ENCODE data around the gene VGLL4.

Gene VGLL4

DNA sequence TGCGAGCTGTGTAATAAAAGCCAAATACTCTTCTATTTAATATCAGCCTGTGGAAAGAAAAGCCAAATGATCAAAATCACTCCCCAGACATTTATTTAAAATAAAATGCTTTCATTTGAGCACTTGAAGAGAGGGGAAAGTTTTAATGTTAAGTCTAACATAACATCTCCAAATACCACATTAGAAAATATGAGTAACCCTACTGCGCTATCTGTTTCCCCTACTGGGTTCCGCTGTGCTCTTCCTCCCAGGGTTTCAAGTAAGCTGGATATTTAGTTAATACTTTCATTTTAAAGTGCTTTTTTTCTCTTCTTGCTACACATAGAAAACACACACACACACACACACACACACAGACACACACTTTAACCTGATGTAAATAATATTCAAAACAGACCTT is 6.7 kb upstream of the VGLL4 start:
- no peaks in the 10 kb centered on the region for H3K27me3 Mint-ChIP-seq (ENCODE audit: low read depth)
- TF ChIP-seq, protein P1, sequence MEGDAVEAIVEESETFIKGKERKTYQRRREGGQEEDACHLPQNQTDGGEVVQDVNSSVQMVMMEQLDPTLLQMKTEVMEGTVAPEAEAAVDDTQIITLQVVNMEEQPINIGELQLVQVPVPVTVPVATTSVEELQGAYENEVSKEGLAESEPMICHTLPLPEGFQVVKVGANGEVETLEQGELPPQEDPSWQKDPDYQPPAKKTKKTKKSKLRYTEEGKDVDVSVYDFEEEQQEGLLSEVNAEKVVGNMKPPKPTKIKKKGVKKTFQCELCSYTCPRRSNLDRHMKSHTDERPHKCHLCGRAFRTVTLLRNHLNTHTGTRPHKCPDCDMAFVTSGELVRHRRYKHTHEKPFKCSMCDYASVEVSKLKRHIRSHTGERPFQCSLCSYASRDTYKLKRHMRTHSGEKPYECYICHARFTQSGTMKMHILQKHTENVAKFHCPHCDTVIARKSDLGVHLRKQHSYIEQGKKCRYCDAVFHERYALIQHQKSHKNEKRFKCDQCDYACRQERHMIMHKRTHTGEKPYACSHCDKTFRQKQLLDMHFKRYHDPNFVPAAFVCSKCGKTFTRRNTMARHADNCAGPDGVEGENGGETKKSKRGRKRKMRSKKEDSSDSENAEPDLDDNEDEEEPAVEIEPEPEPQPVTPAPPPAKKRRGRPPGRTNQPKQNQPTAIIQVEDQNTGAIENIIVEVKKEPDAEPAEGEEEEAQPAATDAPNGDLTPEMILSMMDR (IDR thresholded peaks at IDR 0.05; ENCODE audit: unreplicated experiment in 3 of 3) = no peak
- H3K9me3 Mint-ChIP-seq = no peaks in the 10 kb centered on the region
- H3K4me1 Mint-ChIP-seq = peaks cover 20% of the 10 kb centered on the region
- H3K4me3 Mint-ChIP-seq = no peak overlapping the region
- no peaks in the 10 kb centered on the region for H3K36me3 Mint-ChIP-seq (ENCODE audit: low read depth)
- peak overlapping the region in 2 of 3 experiments; percentile 8 to 14 for H3K27ac Mint-ChIP-seq

DNA sequence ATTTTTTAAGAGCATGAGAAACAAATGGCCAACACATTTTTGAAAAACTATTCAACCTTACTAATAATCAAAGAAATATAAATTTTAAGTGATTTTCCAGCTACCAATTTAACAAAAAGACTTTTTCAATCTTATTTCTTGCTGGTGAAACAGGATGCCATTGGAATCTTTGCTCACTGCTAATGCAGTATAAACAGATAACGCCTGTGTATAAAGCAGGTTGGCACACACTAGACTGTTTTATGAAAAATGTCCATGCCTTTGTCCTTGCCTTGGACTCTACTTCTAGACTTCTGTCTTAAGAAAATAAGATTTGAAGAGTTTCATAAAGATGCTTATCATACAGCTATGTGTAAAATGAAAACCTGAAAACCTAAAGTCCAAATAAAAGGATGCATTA is 5.0 kb upstream of the VGLL4 start:
- Mint-ChIP-seq H3K27ac (no peak overlapping the region), H3K9me3 (no peaks in the 10 kb centered on the region), H3K36me3 (ENCODE audit: low read depth) (no peaks in the 10 kb centered on the region), H3K4me3 (no peak overlapping the region), H3K27me3 (ENCODE audit: low read depth) (no peaks in the 10 kb centered on the region), H3K4me1 (peaks cover 27% of the 10 kb centered on the region)
- TF ChIP-seq, protein P1 (IDR thresholded peaks at IDR 0.05; ENCODE audit: unreplicated experiment in 3 of 3) = no peak

DNA sequence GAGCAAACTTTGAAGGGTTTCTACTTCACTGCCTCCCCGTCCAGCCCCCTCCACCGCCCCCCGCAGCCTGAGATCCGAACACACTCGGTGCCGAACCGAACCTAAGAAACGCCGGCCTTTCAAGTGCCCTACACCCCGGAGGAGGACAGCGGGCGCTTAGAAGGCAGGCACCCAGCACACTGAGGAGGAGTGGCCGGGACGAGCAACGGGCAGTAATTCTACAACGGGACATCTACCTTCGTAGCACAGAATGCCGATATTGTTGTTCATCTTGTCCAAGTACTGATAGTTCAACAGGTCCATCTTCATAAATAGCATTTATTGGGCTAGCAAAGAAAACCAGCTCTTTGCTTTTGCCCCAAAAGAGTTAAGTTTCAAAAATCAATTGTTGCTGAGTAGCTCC is 513 bp downstream of the VGLL4 start:
- peak overlapping the region; percentile 97 to 100 (median 98) for H3K27ac Mint-ChIP-seq
- TF ChIP-seq, protein P1 (IDR thresholded peaks at IDR 0.05; ENCODE audit: unreplicated experiment in 3 of 3) = no peak

DNA sequence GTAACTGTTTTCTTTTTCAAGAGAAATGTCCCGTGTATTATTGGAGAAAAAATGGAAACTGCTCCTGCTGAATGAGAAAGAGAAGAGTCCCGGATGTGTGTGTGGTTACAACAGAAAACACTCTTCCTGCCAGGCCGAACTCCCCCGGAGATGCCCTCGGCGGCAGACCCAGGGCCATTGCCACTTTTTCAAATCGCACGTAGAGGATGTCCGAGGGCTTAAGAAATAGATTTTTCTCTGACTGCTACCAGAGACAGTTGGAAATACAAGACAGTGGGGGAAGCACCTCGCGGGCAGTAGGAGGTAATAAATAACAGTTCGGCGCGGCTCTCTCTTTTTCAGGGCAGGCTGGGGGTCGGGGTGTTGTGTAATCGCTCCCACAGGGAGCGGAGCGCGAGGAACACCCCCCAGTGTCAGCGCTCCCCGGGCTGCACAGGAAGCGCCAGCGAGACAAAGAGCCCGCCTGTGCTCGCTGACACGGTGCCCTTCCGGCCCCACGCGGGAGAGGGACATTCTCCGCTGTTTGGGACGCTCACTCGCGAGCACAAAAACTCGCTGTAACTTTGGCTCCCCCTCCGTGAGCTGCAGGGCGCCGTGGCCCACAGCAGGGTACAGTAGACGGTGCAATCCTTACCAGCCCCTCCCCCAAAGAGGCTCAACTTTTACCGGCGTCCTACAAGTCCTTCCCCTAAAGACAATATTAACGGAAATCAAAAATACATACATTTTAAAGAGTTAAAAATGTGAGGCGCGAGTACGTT is 1.1 kb downstream of the VGLL4 start:
- H3K9me3 Mint-ChIP-seq = no peaks in the 10 kb centered on the region
- peaks cover 52% of the 10 kb centered on the region for H3K4me1 Mint-ChIP-seq
- H3K27ac Mint-ChIP-seq = peak overlapping the region; percentile 97 to 100 (median 98)
- H3K27me3 Mint-ChIP-seq (ENCODE audit: low read depth) = no peaks in the 10 kb centered on the region
- peak overlapping the region; percentile 97 to 100 (median 100) for H3K4me3 Mint-ChIP-seq
- no peaks in the 10 kb centered on the region for H3K36me3 Mint-ChIP-seq (ENCODE audit: low read depth)
- TF ChIP-seq, protein P1 (IDR thresholded peaks at IDR 0.05; ENCODE audit: unreplicated experiment in 3 of 3) = no peak

More for the DNA sequence above, 513 bp downstream of the VGLL4 start:
- H3K4me3 Mint-ChIP-seq = peak overlapping the region; percentile 97 to 100 (median 100)
- no peaks in the 10 kb centered on the region for H3K27me3 Mint-ChIP-seq (ENCODE audit: low read depth)
- H3K9me3 Mint-ChIP-seq = no peaks in the 10 kb centered on the region
- peaks cover 46% of the 10 kb centered on the region for H3K4me1 Mint-ChIP-seq
- H3K36me3 Mint-ChIP-seq (ENCODE audit: low read depth) = no peaks in the 10 kb centered on the region

DNA sequence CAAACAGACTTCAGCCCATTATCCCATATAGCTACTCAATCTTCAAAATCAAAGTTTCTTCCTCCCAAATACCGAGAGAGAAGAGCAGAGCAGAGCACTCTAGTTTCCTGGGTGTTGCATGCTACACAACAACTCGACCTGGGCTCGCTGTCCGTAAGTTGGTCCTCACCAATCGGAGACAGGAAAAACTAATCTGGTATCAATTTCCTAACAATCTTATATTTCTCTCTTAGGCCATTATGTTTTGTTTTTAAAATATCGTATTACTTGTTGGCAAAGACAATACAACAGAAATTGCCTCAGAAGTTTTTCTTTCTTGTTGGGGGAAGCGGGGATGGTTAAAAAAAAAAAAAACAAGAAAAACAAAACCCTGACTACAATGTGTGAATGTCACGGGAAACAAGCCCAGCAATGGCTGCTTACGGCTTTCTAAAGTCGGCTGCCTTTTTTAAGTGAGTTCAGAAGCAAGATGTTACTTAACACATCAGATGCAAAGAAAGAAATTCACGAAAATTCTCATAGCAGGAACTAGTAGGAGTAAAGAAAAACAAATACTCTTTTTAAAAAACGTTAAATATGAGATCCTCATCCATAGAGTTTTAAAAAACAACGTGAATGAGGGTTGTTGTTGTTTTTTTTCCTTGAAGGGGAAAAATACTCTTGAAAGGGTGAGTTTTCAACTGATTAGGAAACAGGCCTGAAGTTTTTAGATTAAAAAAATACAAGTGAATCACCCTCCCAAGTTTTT is 1.9 kb downstream of the VGLL4 start:
- no peaks in the 10 kb centered on the region for H3K9me3 Mint-ChIP-seq
- H3K36me3 Mint-ChIP-seq (ENCODE audit: low read depth) = no peaks in the 10 kb centered on the region
- H3K27ac Mint-ChIP-seq = peak overlapping the region; percentile 97 to 100 (median 98)
- TF ChIP-seq, protein P1 (IDR thresholded peaks at IDR 0.05; ENCODE audit: unreplicated experiment in 3 of 3) = no peak
- no peaks in the 10 kb centered on the region for H3K27me3 Mint-ChIP-seq (ENCODE audit: low read depth)
- peak overlapping the region; percentile 97 to 100 (median 100) for H3K4me3 Mint-ChIP-seq
- peaks cover 55% of the 10 kb centered on the region for H3K4me1 Mint-ChIP-seq

All from nephron (organoid).